Measurements from ENCODE around the gene BEND3.

Gene BEND3

GRCh38 chr6:107079429-107079828 lies 35.9 kb downstream of the BEND3 start:
- Histone ChIP-seq H3K4ac (ENCODE audit: low read length) (no peak overlapping the region), H3K4me1 (ENCODE audit: control insufficient read depth in 2 of 2, insufficient read depth in 1 of 2, low read depth in 1 of 2, low read length in 2 of 2) (peaks cover 0 to 1% of the 10 kb centered on the region in 2 donors), H3K4me2 (ENCODE audit: insufficient read depth, low read length, poor library complexity, severe bottlenecking) (no peak overlapping the region)

GRCh38 chr6:107077710-107078109 lies 37.6 kb downstream of the BEND3 start:
- Histone ChIP-seq H3K4me3 (ENCODE audit: low read length in 2 of 2) (no peak overlapping the region), H4K8ac (ENCODE audit: low read depth, low read length) (no peak overlapping the region), H3K79me1 (ENCODE audit: low read depth, low read length) (peaks cover 4% of the 10 kb centered on the region), H3K36me3 (replicated peaks in 1 of 2; ENCODE audit: control insufficient read depth in 2 of 2, insufficient read depth in 2 of 2, low read length in 2 of 2) (peaks cover 4 to 65% of the 10 kb centered on the region in 2 donors), H3K4me1 (ENCODE audit: control insufficient read depth in 2 of 2, insufficient read depth in 1 of 2, low read depth in 1 of 2, low read length in 2 of 2) (peaks cover 0 to 1% of the 10 kb centered on the region in 2 donors), H3K23ac (ENCODE audit: low read depth, low read length, poor library complexity) (no peak overlapping the region), H3K27me3 (ENCODE audit: control insufficient read depth in 3 of 3, insufficient read depth in 3 of 3, low read depth in 1 of 3, low read length in 3 of 3) (no peaks in the 10 kb centered on the region), H4K91ac (ENCODE audit: low read depth, low read length, poor library complexity) (no peak overlapping the region), H2BK15ac (ENCODE audit: low read length) (no peak overlapping the region), H3K14ac (ENCODE audit: low read length) (no peak overlapping the region), H2AFZ (ENCODE audit: low read length) (no peak overlapping the region), H2BK120ac (ENCODE audit: low read depth, low read length) (no peak overlapping the region), H3K4me2 (ENCODE audit: insufficient read depth, low read length, poor library complexity, severe bottlenecking) (no peak overlapping the region), H2BK5ac (ENCODE audit: low read length) (no peak overlapping the region), H3K9ac (ENCODE audit: low read depth, low read length, poor library complexity) (no peak overlapping the region), H3K9me3 (replicated peaks in 1 of 2; ENCODE audit: control insufficient read depth in 2 of 2, insufficient read depth in 1 of 2, low read depth in 1 of 2, low read length in 2 of 2) (no peaks in the 10 kb centered on the region), H3K18ac (ENCODE audit: low read length) (no peak overlapping the region), H3K4ac (ENCODE audit: low read length) (no peak overlapping the region), H3K27ac (replicated peaks; ENCODE audit: low read length) (no peak overlapping the region), H2BK12ac (ENCODE audit: low read length) (no peak overlapping the region), H2AK5ac (ENCODE audit: low read depth, low read length) (no peak overlapping the region)
- whole genome bisulfite sequencing, 2 donors (ENCODE audit: extremely low coverage in 2 of 2, insufficient read length in 2 of 2, insufficient replicate concordance in 1 of 2), result no CpG with 5 or more reads among the region's 7 CpGs
- DNase-seq (ENCODE audit: low spot score), result no peak

More at GRCh38 chr6:107079429-107079828, 35.9 kb downstream of the BEND3 start:
- Histone ChIP-seq H3K23ac (ENCODE audit: low read depth, low read length, poor library complexity) (no peak overlapping the region), H2AFZ (ENCODE audit: low read length) (no peak overlapping the region), H3K79me1 (ENCODE audit: low read depth, low read length) (peaks cover 4% of the 10 kb centered on the region), H3K14ac (ENCODE audit: low read length) (no peak overlapping the region), H3K27ac (replicated peaks; ENCODE audit: low read length) (no peak overlapping the region), H4K91ac (ENCODE audit: low read depth, low read length, poor library complexity) (no peak overlapping the region), H3K18ac (ENCODE audit: low read length) (no peak overlapping the region), H2BK15ac (ENCODE audit: low read length) (no peak overlapping the region), H2BK120ac (ENCODE audit: low read depth, low read length) (no peak overlapping the region), H4K8ac (ENCODE audit: low read depth, low read length) (no peak overlapping the region), H3K36me3 (replicated peaks in 1 of 2; ENCODE audit: control insufficient read depth in 2 of 2, insufficient read depth in 2 of 2, low read length in 2 of 2) (peaks cover 5 to 66% of the 10 kb centered on the region in 2 donors), H3K9me3 (replicated peaks in 1 of 2; ENCODE audit: control insufficient read depth in 2 of 2, insufficient read depth in 1 of 2, low read depth in 1 of 2, low read length in 2 of 2) (peaks cover 0 to under 1% of the 10 kb centered on the region in 2 donors), H3K4me3 (ENCODE audit: low read length in 2 of 2) (no peak overlapping the region), H2AK5ac (ENCODE audit: low read depth, low read length) (no peak overlapping the region), H2BK5ac (ENCODE audit: low read length) (no peak overlapping the region), H3K27me3 (ENCODE audit: control insufficient read depth in 3 of 3, insufficient read depth in 3 of 3, low read depth in 1 of 3, low read length in 3 of 3) (no peaks in the 10 kb centered on the region), H3K9ac (ENCODE audit: low read depth, low read length, poor library complexity) (no peak overlapping the region), H2BK12ac (ENCODE audit: low read length) (no peak overlapping the region)
- no CpG with 5 or more reads among the region's 4 CpGs for WGBS, 2 donors (ENCODE audit: extremely low coverage in 2 of 2, insufficient read length in 2 of 2, insufficient replicate concordance in 1 of 2)
- no peak for DNase-seq (ENCODE audit: low spot score)

- no CpG with 5 or more reads among the region's 6 CpGs for WGBS, 2 donors (ENCODE audit: extremely low coverage in 2 of 2, insufficient read length in 2 of 2, insufficient replicate concordance in 1 of 2)
- DNase-seq (ENCODE audit: low spot score), result no peak
These were observed 39.3 kb downstream of the BEND3 start for GRCh38 chr6:107075951-107076381.

GRCh38 chr6:107070686-107071085 lies 44.6 kb downstream of the BEND3 start:
- Histone ChIP-seq H2BK15ac (ENCODE audit: low read length) (no peak overlapping the region), H2BK12ac (ENCODE audit: low read length) (no peak overlapping the region), H3K14ac (ENCODE audit: low read length) (no peak overlapping the region), H3K36me3 (replicated peaks in 1 of 2; ENCODE audit: control insufficient read depth in 2 of 2, insufficient read depth in 2 of 2, low read length in 2 of 2) (peaks cover 15 to 85% of the 10 kb centered on the region in 2 donors), H3K9me3 (replicated peaks in 1 of 2; ENCODE audit: control insufficient read depth in 2 of 2, insufficient read depth in 1 of 2, low read depth in 1 of 2, low read length in 2 of 2) (peaks cover 0 to 3% of the 10 kb centered on the region in 2 donors), H4K8ac (ENCODE audit: low read depth, low read length) (no peak overlapping the region), H3K4me2 (ENCODE audit: insufficient read depth, low read length, poor library complexity, severe bottlenecking) (no peak overlapping the region), H3K18ac (ENCODE audit: low read length) (no peak overlapping the region), H3K23ac (ENCODE audit: low read depth, low read length, poor library complexity) (peak overlapping the region; percentile 48), H2AFZ (ENCODE audit: low read length) (no peak overlapping the region), H3K27ac (replicated peaks; ENCODE audit: low read length) (no peak overlapping the region), H2BK5ac (ENCODE audit: low read length) (peak overlapping the region; percentile 44), H3K4ac (ENCODE audit: low read length) (no peak overlapping the region), H4K91ac (ENCODE audit: low read depth, low read length, poor library complexity) (no peak overlapping the region), H2BK120ac (ENCODE audit: low read depth, low read length) (no peak overlapping the region), H2AK5ac (ENCODE audit: low read depth, low read length) (no peak overlapping the region), H3K27me3 (ENCODE audit: control insufficient read depth in 3 of 3, insufficient read depth in 3 of 3, low read depth in 1 of 3, low read length in 3 of 3) (no peaks in the 10 kb centered on the region), H3K9ac (ENCODE audit: low read depth, low read length, poor library complexity) (no peak overlapping the region), H3K79me1 (ENCODE audit: low read depth, low read length) (peaks cover 3% of the 10 kb centered on the region), H3K4me3 (ENCODE audit: low read length in 2 of 2) (no peak overlapping the region), H3K4me1 (ENCODE audit: control insufficient read depth in 2 of 2, insufficient read depth in 1 of 2, low read depth in 1 of 2, low read length in 2 of 2) (no peaks in the 10 kb centered on the region)
- DNase-seq (ENCODE audit: low spot score), result no peak
- WGBS, 2 donors (ENCODE audit: extremely low coverage in 2 of 2, insufficient read length in 2 of 2, insufficient replicate concordance in 1 of 2), result no CpG with 5 or more reads among the region's 12 CpGs

More at GRCh38 chr6:107075951-107076381, 39.3 kb downstream of the BEND3 start:
- Histone ChIP-seq H3K18ac (ENCODE audit: low read length) (no peak overlapping the region), H3K4me1 (ENCODE audit: control insufficient read depth in 2 of 2, insufficient read depth in 1 of 2, low read depth in 1 of 2, low read length in 2 of 2) (no peaks in the 10 kb centered on the region), H3K23ac (ENCODE audit: low read depth, low read length, poor library complexity) (peak overlapping the region; percentile 48), H2AFZ (ENCODE audit: low read length) (no peak overlapping the region), H2AK5ac (ENCODE audit: low read depth, low read length) (peak overlapping the region; percentile 26), H3K79me1 (ENCODE audit: low read depth, low read length) (peaks cover 4% of the 10 kb centered on the region), H3K14ac (ENCODE audit: low read length) (no peak overlapping the region), H3K4me3 (ENCODE audit: low read length in 2 of 2) (no peak overlapping the region), H3K9me3 (replicated peaks in 1 of 2; ENCODE audit: control insufficient read depth in 2 of 2, insufficient read depth in 1 of 2, low read depth in 1 of 2, low read length in 2 of 2) (no peaks in the 10 kb centered on the region), H4K91ac (ENCODE audit: low read depth, low read length, poor library complexity) (no peak overlapping the region), H2BK15ac (ENCODE audit: low read length) (no peak overlapping the region), H3K4me2 (ENCODE audit: insufficient read depth, low read length, poor library complexity, severe bottlenecking) (no peak overlapping the region), H3K4ac (ENCODE audit: low read length) (no peak overlapping the region), H3K9ac (ENCODE audit: low read depth, low read length, poor library complexity) (no peak overlapping the region), H3K27me3 (ENCODE audit: control insufficient read depth in 3 of 3, insufficient read depth in 3 of 3, low read depth in 1 of 3, low read length in 3 of 3) (no peaks in the 10 kb centered on the region), H2BK12ac (ENCODE audit: low read length) (no peak overlapping the region), H2BK120ac (ENCODE audit: low read depth, low read length) (no peak overlapping the region), H3K27ac (replicated peaks; ENCODE audit: low read length) (no peak overlapping the region), H3K36me3 (replicated peaks in 1 of 2; ENCODE audit: control insufficient read depth in 2 of 2, insufficient read depth in 2 of 2, low read length in 2 of 2) (peaks cover 4 to 69% of the 10 kb centered on the region in 2 donors), H2BK5ac (ENCODE audit: low read length) (no peak overlapping the region), H4K8ac (ENCODE audit: low read depth, low read length) (no peak overlapping the region)
